Spleen (tissue), 11 donors: Measurements from ENCODE around the gene SUV39H2. TPM values are rescaled to one million over a fixed set of nuclear protein-coding genes. Genes with fewer than 3 reads are reported as not detected.

ENCODE experiments used
- DNase-seq: peaks from one replicate; pipeline ENCODE4 v3.0.0-alpha.2; 2020
- H3K27ac ChIP-seq, 8 donors: fragments of 200-600 bp; sonication (generic) in 7 of 8; 1 replicate in 4 of 8; 2 replicates in 4 of 8; pipeline versions ENCODE4 v1.5.0 to v1.8.0; 2016 to 2021; ENCODE audit warnings: inconsistent platforms in 4 of 8, mild to moderate bottlenecking in 4 of 8, moderate library complexity in 1 of 8
- H3K27me3 ChIP-seq, 7 donors: fragments of 200-600 bp; sonication (generic) in 6 of 7; replicated peaks in 1 of 7; 1 replicate in 4 of 7; 2 replicates in 3 of 7; pipeline versions ENCODE4 v1.5.0 to v1.8.0; 2016 to 2021; ENCODE audit warnings: inconsistent platforms in 3 of 7, mild to moderate bottlenecking in 1 of 7
- H3K36me3 ChIP-seq, 6 donors: fragments of 200-600 bp; sonication (generic) in 5 of 6; 1 replicate in 4 of 6; 2 replicates in 2 of 6; pipeline versions ENCODE4 v1.5.0 to v1.8.0; 2016 to 2021; ENCODE audit warnings: inconsistent platforms in 2 of 6
- H3K4me1 ChIP-seq, 6 donors: fragments of 200-600 bp; sonication (generic) in 5 of 6; 1 replicate in 3 of 6; 2 replicates in 3 of 6; pipeline versions ENCODE4 v1.5.0 to v1.8.0; 2016 to 2021; ENCODE audit warnings: inconsistent platforms in 3 of 6
- H3K4me3 ChIP-seq, 8 donors: fragments of 200-600 bp; sonication (generic) in 7 of 8; 1 replicate in 4 of 8; 2 replicates in 4 of 8; pipeline versions ENCODE4 v1.5.0 to v1.8.0; 2016 to 2021; ENCODE audit warnings: inconsistent platforms in 4 of 8, mild to moderate bottlenecking in 4 of 8, moderate library complexity in 2 of 8
- H3K9me3 ChIP-seq, 8 donors: fragments of 200-600 bp; sonication (generic) in 7 of 8; 1 replicate in 4 of 8; 2 replicates in 4 of 8; pipeline versions ENCODE4 v1.5.0 to v1.8.0; 2016 to 2021; ENCODE audit warnings: inconsistent platforms in 4 of 8
- CTCF ChIP-seq, 11 experiments: fragments of 200-600 bp in 7 of 11; fragments of 450-650 bp in 4 of 11; sonication (generic) in 4 of 11; IDR thresholded peaks in 8 of 11; conservative IDR thresholded peaks in 3 of 11; 1 replicate in 7 of 11; 2 replicates in 4 of 11; pipeline versions ENCODE4 v1.4.0 to v1.8.0; 2016 to 2021; ENCODE audit warnings: antibody characterized with exemption in 11 of 11, inconsistent platforms in 4 of 11, mild to moderate bottlenecking in 1 of 11
- POLR2A ChIP-seq, 3 donors: fragments of 450-650 bp; IDR thresholded peaks; one replicate each; pipeline ENCODE4 v1.5.1; 2017; ENCODE audit warnings: antibody characterized with exemption in 3 of 3, mild to moderate bottlenecking in 1 of 3
- POLR2AphosphoS5 ChIP-seq, 3 donors: sonication (generic); formaldehyde crosslinking; IDR thresholded peaks; one replicate each; pipeline ENCODE4 v1.5.1; 2017; ENCODE audit warnings: antibody characterized with exemption in 3 of 3
- WGBS, 5 donors: extraction: QIAGEN DNeasy Blood & Tissue Kit in 3 of 5; methylation state at CpG; one replicate each; pipeline versions ENCODE4 v1.1.5 to v1.1.7; 2013 to 2018; 5-methylcytosine and 5-hydroxymethylcytosine counted together
- intact Hi-C: fragments of 100-400 bp; cut with DNase I; formaldehyde crosslinking; loops from one replicate; pipeline ENCODE4 v1.15.0; 2023; ENCODE audit warnings: low total_unique reads
- polyA plus RNA-seq, 3 donors: library from polyadenylated mRNA; stranded (reverse); fragments of 200-250 nt; gene quantifications; one replicate each; pipeline ENCODE4 v1.2.1, GENCODE V29; 2013
- total RNA-seq, 7 donors: library from RNA; depleted of rRNA in 3 of 7; stranded (reverse); fragments of >200 nt in 3 of 7; fragmentation: NEBNext Ultra II Directional in 4 of 7; extraction: Animal tissue kit (Norgen Biotek cat#: 25700) in 4 of 7; gene quantifications; one replicate each; pipeline versions ENCODE4 v1.1.0 to v1.2.1, GENCODE V29; 2016 to 2021
- donor health status: healthy with polysubstance abuse.
- donor health status: DM: no; HTN: no; CAD: no; lungs with moderate emphysema.
- donor health status: DM: no; HTN: no; CAD: no.
- donor health status: Bipolar disorder and iron deficiency.
- donor health status: healthy.
- donor health status: DM: no; HTN: no; CAD: no.
- donor health status: DM: yes; HTN: yes; CAD: no.

SUV39H2 gene
- total and polyA plus RNA-seq, 10 donors, result 1.2 to 8.4 (median 4.4) TPM

GRCh38 chr10:14852236-14852635 lies 26.4 kb upstream of the SUV39H2 start:
- 91 to 99% (median 95%) methylated on average over 3 of the region's 3 CpGs for WGBS, 5 donors
- Histone ChIP-seq H3K4me3 (no peak overlapping the region), H3K27ac (no peak overlapping the region), H3K4me1 (no peaks in the 10 kb centered on the region), H3K36me3 (peaks cover 0 to 94% (median 31%) of the 10 kb centered on the region in 6 donors), H3K27me3 (no peaks in the 10 kb centered on the region), H3K9me3 (no peaks in the 10 kb centered on the region)
- DNase-seq, result no peak
- intact Hi-C loops, result no loop called here
- no peak for TF ChIP-seq POLR2AphosphoS5 (IDR thresholded peaks at IDR 0.05)
- TF ChIP-seq POLR2A (IDR thresholded peaks at IDR 0.05), result no peak
- TF ChIP-seq CTCF (IDR thresholded peaks at IDR 0.05 in 8 of 11, conservative IDR thresholded peaks at IDR 0.05 in 3 of 11), result no peak

GRCh38 chr10:14855453-14855852 lies 23.2 kb upstream of the SUV39H2 start:
- TF ChIP-seq POLR2A (IDR thresholded peaks at IDR 0.05) (no peak), CTCF (IDR thresholded peaks at IDR 0.05 in 8 of 11, conservative IDR thresholded peaks at IDR 0.05 in 3 of 11) (no peak), POLR2AphosphoS5 (IDR thresholded peaks at IDR 0.05) (no peak)
- H3K36me3 ChIP-seq, result peaks cover 0 to 90% (median 32%) of the 10 kb centered on the region in 6 donors
- H3K4me1 ChIP-seq, result peaks cover 0 to 6% (median 0%) of the 10 kb centered on the region in 6 donors
- intact Hi-C loops, result no loop called here
- H3K9me3 ChIP-seq, result no peaks in the 10 kb centered on the region
- no peaks in the 10 kb centered on the region for H3K27me3 ChIP-seq
- DNase-seq, result no peak
- 86 to 100% (median 92%) methylated on average over 1 of the region's 1 CpG for WGBS, 5 donors
- H3K27ac ChIP-seq, result no peak overlapping the region
- H3K4me3 ChIP-seq, result no peak overlapping the region

GRCh38 chr10:14858338-14858960 lies 20.2 kb upstream of the SUV39H2 start:
- DNase-seq, result no peak
- Histone ChIP-seq H3K4me1 (peaks cover 0 to 6% (median 0%) of the 10 kb centered on the region in 6 donors), H3K36me3 (peaks cover 0 to 92% (median 24%) of the 10 kb centered on the region in 6 donors), H3K27me3 (no peaks in the 10 kb centered on the region), H3K4me3 (no peak overlapping the region), H3K27ac (no peak overlapping the region), H3K9me3 (no peaks in the 10 kb centered on the region)
- 82 to 92% (median 87%) methylated on average over 6 of the region's 6 CpGs for WGBS, 5 donors
- TF ChIP-seq CTCF (IDR thresholded peaks at IDR 0.05 in 8 of 11, conservative IDR thresholded peaks at IDR 0.05 in 3 of 11) (no peak), POLR2A (IDR thresholded peaks at IDR 0.05) (no peak), POLR2AphosphoS5 (IDR thresholded peaks at IDR 0.05) (no peak)
- intact Hi-C loops, result no loop called here

GRCh38 chr10:14859043-14859442 lies 19.6 kb upstream of the SUV39H2 start:
- Histone ChIP-seq H3K9me3 (no peaks in the 10 kb centered on the region), H3K27ac (no peak overlapping the region), H3K4me3 (no peak overlapping the region), H3K27me3 (no peaks in the 10 kb centered on the region), H3K4me1 (peaks cover 0 to 6% (median 0%) of the 10 kb centered on the region in 6 donors), H3K36me3 (peaks cover 0 to 92% (median 24%) of the 10 kb centered on the region in 6 donors)
- intact Hi-C loops, result no loop called here
- TF ChIP-seq POLR2A (IDR thresholded peaks at IDR 0.05), result no peak
- no peak for TF ChIP-seq CTCF (IDR thresholded peaks at IDR 0.05 in 8 of 11, conservative IDR thresholded peaks at IDR 0.05 in 3 of 11)
- no peak for TF ChIP-seq POLR2AphosphoS5 (IDR thresholded peaks at IDR 0.05)
- DNase-seq, result no peak
- 82 to 90% (median 87%) methylated on average over 5 of the region's 5 CpGs for WGBS, 5 donors
